Activated CD8-positive, alpha-beta T cell treated with anti-CD3 and anti-CD28 coated beads for 36 hours (primary cell): Measurements from ENCODE around the gene REG3G. TPM values are rescaled to one million over a fixed set of nuclear protein-coding genes. Genes with fewer than 3 reads are reported as not detected.

ENCODE experiments used
- ATAC-seq: fragments of 200-7000 bp; cut with Tn5 transposase; one replicate; pipeline ENCODE4 v1.10.0; 2021; ENCODE audit warnings: mild to moderate bottlenecking, moderate library complexity
- CTCF ChIA-PET: fragments of 350-600 bp; sonication (Branson Sonifier 250); formaldehyde crosslinking; loops from one replicate; lab custom pipeline; 2021; ENCODE audit warnings: antibody characterized with exemption; lab: Charles Lee
- POLR2A ChIA-PET: fragments of 350-600 bp; sonication (Branson Sonifier 250); formaldehyde crosslinking; loops from one replicate; lab custom pipeline; 2021; ENCODE audit warnings: antibody characterized with exemption; lab: Charles Lee
- DNase-seq: peaks from one replicate; pipeline ENCODE4 v3.0.0-alpha.2; 2020
- H3K27ac Mint-ChIP-seq: one replicate; pipeline ENCODE4 v1.8.0; 2021; ENCODE audit warnings: mild to moderate bottlenecking, mixed read lengths
- H3K27me3 Mint-ChIP-seq: one replicate; pipeline ENCODE4 v1.8.0; 2021; ENCODE audit warnings: mixed read lengths
- H3K36me3 Mint-ChIP-seq: one replicate; pipeline ENCODE4 v1.8.0; 2021; ENCODE audit warnings: low read depth, mixed read lengths
- H3K4me1 Mint-ChIP-seq: one replicate; pipeline ENCODE4 v1.8.0; 2021; ENCODE audit warnings: low read depth, mixed read lengths
- H3K4me3 Mint-ChIP-seq: one replicate; pipeline ENCODE4 v1.8.0; 2021; ENCODE audit warnings: mild to moderate bottlenecking, moderate library complexity, mixed read lengths
- H3K9me3 Mint-ChIP-seq: one replicate; pipeline ENCODE4 v1.8.0; 2021; ENCODE audit warnings: mixed read lengths
- CTCF ChIP-seq: fragments of 200-600 bp; IDR thresholded peaks from one replicate; pipeline ENCODE4 v1.8.0; 2022; ENCODE audit warnings: antibody characterized with exemption, mild to moderate bottlenecking
- intact Hi-C: fragments of 100-400 bp; cut with micrococcal nuclease; formaldehyde crosslinking; loops from one replicate; pipeline ENCODE4 v1.10.0; 2022
- total RNA-seq, 2 experiments: library from RNA; stranded (reverse); gene quantifications; one replicate each; pipeline ENCODE4 v1.2.3, GENCODE V29; 2021

REG3G gene
- total RNA-seq, 2 experiments from 2014 or later = not detected

- ChIA-PET CTCF (interaction anchor here (0.6 kb wide), 1 partner anchor 110 kb away, joined by 5 read pairs; no protein-coding TSS in a partner anchor), POLR2A (no interaction called here)
- Mint-ChIP-seq H3K27ac (no peak overlapping the region), H3K36me3 (peaks cover 2% of the 10 kb centered on the region), H3K27me3 (peaks cover 24% of the 10 kb centered on the region), H3K4me3 (no peak overlapping the region), H3K4me1 (no peaks in the 10 kb centered on the region), H3K9me3 (peaks cover 4% of the 10 kb centered on the region)
- no peak for TF ChIP-seq CTCF
- DNase-seq (no peak), ATAC-seq (no peak)
- intact Hi-C loops = no loop called here
Measured at GRCh38 chr2:78992451-78992806, 33.1 kb upstream of the REG3G start.

- ATAC-seq (no peak), DNase-seq (no peak)
- Mint-ChIP-seq H3K4me3 (no peak overlapping the region), H3K4me1 (no peaks in the 10 kb centered on the region), H3K36me3 (peaks cover 2% of the 10 kb centered on the region), H3K9me3 (peaks cover 4% of the 10 kb centered on the region), H3K27me3 (peaks cover 24% of the 10 kb centered on the region), H3K27ac (no peak overlapping the region)
- intact Hi-C loops = no loop called here
- ChIA-PET CTCF (interaction anchor here (0.6 kb wide), 1 partner anchor 110 kb away, joined by 5 read pairs; no protein-coding TSS in a partner anchor), POLR2A (no interaction called here)
- TF ChIP-seq CTCF = no peak
Measured at GRCh38 chr2:78992807-78993517, 32.5 kb upstream of the REG3G start.

- no peak overlapping the region for H3K4me3 Mint-ChIP-seq
- ATAC-seq = no peak
- no peaks in the 10 kb centered on the region for H3K4me1 Mint-ChIP-seq
- ChIA-PET POLR2A (no interaction called here), CTCF (no interaction called here)
- no peak for DNase-seq
- intact Hi-C loops = no loop called here
- H3K27me3 Mint-ChIP-seq = peaks cover 24% of the 10 kb centered on the region
- peaks cover 4% of the 10 kb centered on the region for H3K9me3 Mint-ChIP-seq
- peaks cover 2% of the 10 kb centered on the region for H3K36me3 Mint-ChIP-seq
- TF ChIP-seq CTCF = no peak
- no peak overlapping the region for H3K27ac Mint-ChIP-seq
Measured at GRCh38 chr2:78993518-78994148, 31.9 kb upstream of the REG3G start.

- ChIA-PET POLR2A (no interaction called here), CTCF (no interaction called here)
- H3K4me3 Mint-ChIP-seq = no peak overlapping the region
- H3K4me1 Mint-ChIP-seq = no peaks in the 10 kb centered on the region
- peaks cover 8% of the 10 kb centered on the region for H3K9me3 Mint-ChIP-seq
- intact Hi-C loops = no loop called here
- H3K36me3 Mint-ChIP-seq = peaks cover 2% of the 10 kb centered on the region
- DNase-seq (no peak), ATAC-seq (no peak)
- H3K27ac Mint-ChIP-seq = no peak overlapping the region
- no peak for TF ChIP-seq CTCF
- H3K27me3 Mint-ChIP-seq = peaks cover 24% of the 10 kb centered on the region
Measured at GRCh38 chr2:78994789-78995188, 30.7 kb upstream of the REG3G start.

- DNase-seq (no peak), ATAC-seq (no peak)
- ChIA-PET POLR2A (no interaction called here), CTCF (no interaction called here)
- H3K9me3 Mint-ChIP-seq = peaks cover 10% of the 10 kb centered on the region
- no peaks in the 10 kb centered on the region for H3K36me3 Mint-ChIP-seq
- H3K27ac Mint-ChIP-seq = no peak overlapping the region
- no peak for TF ChIP-seq CTCF
- H3K27me3 Mint-ChIP-seq = peaks cover 3% of the 10 kb centered on the region
- no peaks in the 10 kb centered on the region for H3K4me1 Mint-ChIP-seq
- H3K4me3 Mint-ChIP-seq = no peak overlapping the region
- intact Hi-C loops = no loop called here
Measured at GRCh38 chr2:78999406-78999805, 26.1 kb upstream of the REG3G start.
